GM23338 (cell line): ENCODE measurements around the gene GOLGA8N. TPM values are rescaled to one million over a fixed set of nuclear protein-coding genes. Genes with fewer than 3 reads are reported as not detected.

ENCODE experiments used
- ATAC-seq: fragments of 200-7000 bp; cut with Tn5 transposase; 3 replicates; pipeline ENCODE4 v1.9.1; 2020
- DNase-seq: peaks from one replicate; pipeline ENCODE4 v3.0.0-alpha.2; 2015; ENCODE audit warnings: low spot score
- H2AFZ ChIP-seq: fragments of 200-600 bp; sonication (generic); 2 replicates; pipeline ENCODE4 v1.8.0; 2016; ENCODE audit warnings: antibody characterized with exemption, mild to moderate bottlenecking, moderate library complexity
- H3F3A ChIP-seq: fragments of 200-600 bp; sonication (generic); replicated peaks from 2 replicates; pipeline ENCODE4 v1.8.0; 2017; ENCODE audit warnings: antibody characterized with exemption, mixed run types, low read depth
- H3K27ac ChIP-seq: fragments of 200-600 bp; sonication (generic); 2 replicates; pipeline ENCODE4 v1.6.1; 2016; ENCODE audit warnings: low read depth
- H3K27me3 ChIP-seq: fragments of 200-600 bp; sonication (generic); 2 replicates; pipeline ENCODE4 v1.8.0; 2016; ENCODE audit warnings: mild to moderate bottlenecking, mixed run types, moderate library complexity; ENCODE audit not compliant: insufficient read depth
- H3K36me3 ChIP-seq: fragments of 200-600 bp; sonication (generic); 2 replicates; pipeline ENCODE4 v1.8.0; 2016; ENCODE audit warnings: mild to moderate bottlenecking; ENCODE audit not compliant: insufficient read depth
- H3K4me1 ChIP-seq: fragments of 200-600 bp; sonication (generic); 2 replicates; pipeline ENCODE4 v1.8.0; 2016; ENCODE audit warnings: mild to moderate bottlenecking, moderate library complexity; ENCODE audit not compliant: insufficient read depth
- H3K4me2 ChIP-seq: fragments of 200-600 bp; sonication (generic); 2 replicates; pipeline ENCODE4 v1.7.1; 2017; ENCODE audit warnings: mixed run types
- H3K4me3 ChIP-seq: fragments of 200-600 bp; sonication (generic); 2 replicates; pipeline ENCODE4 v1.6.1; 2016; ENCODE audit warnings: mixed run types
- H3K79me2 ChIP-seq: fragments of 200-600 bp; sonication (generic); replicated peaks from 2 replicates; pipeline ENCODE4 v1.8.0; 2017; ENCODE audit warnings: mild to moderate bottlenecking; ENCODE audit not compliant: insufficient read depth
- H3K9me2 ChIP-seq: fragments of 200-600 bp; sonication (generic); 2 replicates; pipeline ENCODE4 v1.8.0; 2017; ENCODE audit not compliant: insufficient read depth
- H4K20me1 ChIP-seq: fragments of 200-600 bp; sonication (generic); replicated peaks from 2 replicates; pipeline ENCODE4 v1.8.0; 2017; ENCODE audit warnings: mild to moderate bottlenecking; ENCODE audit not compliant: insufficient read depth
- H3K27ac Mint-ChIP-seq: 2 replicates; pipeline ENCODE4 v1.8.0; 2020; ENCODE audit warnings: inconsistent platforms, mild to moderate bottlenecking, moderate library complexity, mixed read lengths
- H3K27me3 Mint-ChIP-seq: 3 replicates; pipeline ENCODE4 v1.8.0; 2022; ENCODE audit warnings: low read depth, mild to moderate bottlenecking, moderate library complexity, mixed read lengths, inconsistent platforms; ENCODE audit not compliant: insufficient read depth, poor library complexity
- H3K36me3 Mint-ChIP-seq: 3 replicates; pipeline ENCODE4 v1.8.0; 2021; ENCODE audit warnings: low read depth, mild to moderate bottlenecking, inconsistent platforms, moderate library complexity, mixed read lengths
- H3K4me1 Mint-ChIP-seq: 3 replicates; pipeline ENCODE4 v1.8.0; 2020; ENCODE audit warnings: mild to moderate bottlenecking, inconsistent platforms, mixed read lengths
- H3K4me3 Mint-ChIP-seq: 3 replicates; pipeline ENCODE4 v1.8.0; 2021; ENCODE audit warnings: moderate library complexity, mild to moderate bottlenecking, inconsistent platforms, mixed read lengths
- H3K9me3 Mint-ChIP-seq: 3 replicates; pipeline ENCODE4 v1.8.0; 2020; ENCODE audit warnings: moderate library complexity, mild to moderate bottlenecking, inconsistent platforms, mixed read lengths
- ETS1 ChIP-seq: IDR thresholded peaks from 2 replicates; pipeline ENCODE4 v1.6.1; 2016; ENCODE audit warnings: antibody characterized with exemption
- POLR2AphosphoS5 ChIP-seq: IDR thresholded peaks from 2 replicates; pipeline ENCODE4 v1.6.1; 2016; ENCODE audit warnings: antibody characterized with exemption, low read depth
- REST ChIP-seq: IDR thresholded peaks from one replicate; pipeline ENCODE4 v1.6.1; 2018; ENCODE audit warnings: antibody characterized with exemption; ENCODE audit not compliant: unreplicated experiment
- STAT1 ChIP-seq: IDR thresholded peaks from one replicate; pipeline ENCODE4 v1.6.1; 2016; ENCODE audit warnings: antibody characterized with exemption; ENCODE audit not compliant: unreplicated experiment
- ZNF114 ChIP-seq: fragments of 250-450 bp; sonication (Bioruptor Pico); IDR thresholded peaks from 2 replicates; pipeline ENCODE4 v1.5.0; 2020; ENCODE audit warnings: mild to moderate bottlenecking, moderate library complexity
- ZNF331 ChIP-seq: fragments of 250-450 bp; sonication (Bioruptor Pico); IDR thresholded peaks from 2 replicates; pipeline ENCODE4 v1.5.0; 2020; ENCODE audit warnings: low read depth, mild to moderate bottlenecking, moderate library complexity
- ZNF462 ChIP-seq: fragments of 250-450 bp; sonication (Bioruptor Pico); IDR thresholded peaks from 2 replicates; pipeline ENCODE4 v1.5.0; 2020; ENCODE audit warnings: mild to moderate bottlenecking, moderate library complexity
- polyA plus RNA-seq: library from polyadenylated mRNA; unstranded; fragments of >200 nt; fragmentation: Nextera tagmentation; extraction: Ambion mirVana; gene quantifications from 2 replicates; pipeline ENCODE4 v1.2.1, GENCODE V29; 2016
- total RNA-seq: library from RNA; depleted of rRNA; stranded (reverse); fragments of >200 nt; shearing (Covaris generic); gene quantifications from 2 replicates; pipeline ENCODE4 v1.2.3, GENCODE V29; 2014

Gene GOLGA8N
- total and polyA plus RNA-seq, 2 experiments from 2014 or later: 0.40 to 14.8 TPM

- no peak overlapping the region for H3K4me2 ChIP-seq
- ATAC-seq (no peak), DNase-seq (no peak)
- no peak overlapping the region for H2AFZ ChIP-seq
- no peaks in the 10 kb centered on the region for H3K9me2 ChIP-seq
- peaks cover 32% of the 10 kb centered on the region for H3K4me1 Mint-ChIP-seq
- no peak overlapping the region; the same call in 2 of the 3 replicates for H3K4me3 Mint-ChIP-seq
- no peaks in the 10 kb centered on the region for H3K9me3 Mint-ChIP-seq
- peak overlapping the region; percentile 34; the same call in 1 of the 2 replicates for H3K27ac Mint-ChIP-seq
- H3K79me2 ChIP-seq: peaks cover 5% of the 10 kb centered on the region; the same call in 1 of the 2 replicates
- peaks cover 3% of the 10 kb centered on the region for H3K27me3 Mint-ChIP-seq
- H3K27me3 ChIP-seq: no peaks in the 10 kb centered on the region
- TF ChIP-seq POLR2AphosphoS5: no peak
- TF ChIP-seq ZNF462 (CRISPR knock-in tag): no peak
- TF ChIP-seq REST: no peak
- no peak for TF ChIP-seq STAT1
- TF ChIP-seq ETS1: no peak
- no peak for TF ChIP-seq ZNF331 (CRISPR knock-in tag)
- no peak for TF ChIP-seq ZNF114 (CRISPR knock-in tag)
- H3K27ac ChIP-seq: no peak overlapping the region
- H3K4me3 ChIP-seq: no peak overlapping the region
- H3K4me1 ChIP-seq: peaks cover 17% of the 10 kb centered on the region
- H4K20me1 ChIP-seq: 0 out of 2 replicates have a peak, but pooled peaks cover under 1% of the 10 kb centered on the region
- peaks cover 16% of the 10 kb centered on the region; the same call in 1 of the 3 replicates for H3K36me3 Mint-ChIP-seq
- no peaks in the 10 kb centered on the region for H3F3A ChIP-seq
- H3K36me3 ChIP-seq: no peaks in the 10 kb centered on the region
Measured at GRCh38 chr15:32652178-32652577, 58.9 kb downstream of the GOLGA8N start.
